Measurements from ENCODE around the gene DENND5B.
A peak's percentile ranks its signal among the peaks of the same experiment; 100 is the strongest.
"Not testable (repeated sequence)": the region's sequence is repeated elsewhere in the genome, so short reads cannot be mapped to it uniquely, and the experiment has no call there.

DENND5B gene

DNA sequence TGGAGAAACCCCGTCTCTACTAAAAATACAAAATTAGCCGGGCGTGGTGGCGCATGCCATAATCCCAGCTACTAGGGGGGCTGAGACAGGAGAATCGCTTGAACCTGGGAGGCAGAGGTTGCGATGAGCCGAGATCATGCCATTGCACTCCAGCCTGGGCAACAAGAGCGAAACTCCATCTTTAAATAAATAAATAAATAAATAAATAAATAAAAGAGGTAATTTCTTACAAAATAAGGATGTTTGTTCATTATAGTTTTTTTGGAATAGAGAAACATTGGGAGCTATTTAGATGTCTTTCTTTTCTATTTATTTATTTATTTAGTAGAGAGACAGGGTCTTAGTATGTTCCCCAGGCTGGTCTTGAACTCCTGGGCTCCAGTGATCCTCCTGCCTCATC, 213.7 kb downstream of the DENND5B start:
- not testable (repeated sequence) for DNase-seq (ENCODE audit: low spot score)

DNA sequence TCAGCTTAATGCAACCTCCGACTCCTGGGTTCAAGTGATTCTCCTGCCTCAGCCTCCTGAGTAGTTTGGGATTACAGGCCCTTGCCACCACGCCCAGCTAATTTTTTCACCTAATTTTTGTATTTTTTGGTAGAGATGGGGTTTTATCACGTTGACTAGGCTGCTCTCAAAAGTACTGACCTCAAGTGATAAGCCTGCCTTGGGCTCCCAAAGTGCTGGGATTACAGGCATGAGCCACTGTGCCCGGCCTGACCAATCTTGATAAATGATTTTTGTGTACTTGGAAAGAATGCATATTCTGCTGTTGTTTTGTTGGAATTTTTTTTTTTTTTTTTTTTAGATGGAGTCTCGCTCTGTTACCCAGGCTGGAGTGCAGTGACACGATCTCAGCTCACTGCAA, 215.5 kb downstream of the DENND5B start:
- not testable (repeated sequence) for DNase-seq (ENCODE audit: low spot score)

DNA sequence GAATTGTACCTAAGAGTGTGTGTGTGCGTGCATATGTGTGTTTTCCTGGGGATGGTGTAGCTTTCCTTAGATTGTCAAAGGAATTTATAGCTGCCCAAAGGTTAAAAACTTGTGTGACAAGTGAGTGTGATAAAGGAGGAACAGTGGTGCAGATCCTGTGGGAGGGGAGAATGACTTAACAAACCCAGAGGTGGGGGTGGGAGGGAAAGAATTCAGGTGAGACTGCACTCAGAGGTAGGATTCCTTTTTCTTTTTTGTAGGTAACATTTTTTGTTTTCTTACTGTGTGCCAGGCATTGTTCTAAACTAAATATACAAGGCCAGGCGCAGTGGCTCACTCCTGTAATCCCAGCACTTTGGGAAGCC, 219.7 kb downstream of the DENND5B start:
- DNase-seq (ENCODE audit: low spot score) = peak; percentile 20

DNA sequence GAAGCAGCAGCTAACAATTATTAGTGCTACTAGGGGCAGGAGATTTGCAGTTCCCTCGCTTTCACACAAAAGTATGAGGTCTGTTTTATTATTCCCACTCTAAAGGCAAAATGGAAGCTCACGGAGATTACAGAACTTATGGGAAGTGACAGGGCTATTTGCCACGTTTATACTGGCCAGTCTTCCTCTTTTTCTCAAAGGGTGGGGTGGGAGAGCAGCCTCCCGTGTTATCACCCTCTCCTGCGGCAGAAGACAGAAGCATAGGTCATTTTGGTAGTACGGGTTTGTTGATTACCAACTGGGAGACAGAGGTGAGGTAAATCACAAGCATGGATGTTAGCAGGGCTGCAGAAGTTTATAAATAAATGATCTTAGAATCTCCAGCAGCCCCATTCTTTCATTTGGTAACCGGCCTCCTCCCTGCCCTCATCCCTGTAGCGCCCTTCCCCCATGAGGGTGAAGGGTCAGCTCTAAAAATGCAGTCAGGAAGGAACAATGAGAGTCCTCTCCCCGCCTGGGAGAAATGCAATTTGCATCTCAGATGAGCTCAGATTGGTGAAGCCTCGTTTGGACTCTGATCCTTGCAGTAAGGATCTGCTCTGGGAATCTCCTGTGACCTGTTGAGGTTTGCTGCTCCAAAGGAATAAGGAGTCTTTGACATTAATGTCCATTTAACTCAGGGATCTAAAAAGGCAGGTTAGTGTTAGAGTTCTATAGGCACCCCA, 220.2 kb downstream of the DENND5B start:
- peak; percentile 33 for DNase-seq (ENCODE audit: low spot score)

DNA sequence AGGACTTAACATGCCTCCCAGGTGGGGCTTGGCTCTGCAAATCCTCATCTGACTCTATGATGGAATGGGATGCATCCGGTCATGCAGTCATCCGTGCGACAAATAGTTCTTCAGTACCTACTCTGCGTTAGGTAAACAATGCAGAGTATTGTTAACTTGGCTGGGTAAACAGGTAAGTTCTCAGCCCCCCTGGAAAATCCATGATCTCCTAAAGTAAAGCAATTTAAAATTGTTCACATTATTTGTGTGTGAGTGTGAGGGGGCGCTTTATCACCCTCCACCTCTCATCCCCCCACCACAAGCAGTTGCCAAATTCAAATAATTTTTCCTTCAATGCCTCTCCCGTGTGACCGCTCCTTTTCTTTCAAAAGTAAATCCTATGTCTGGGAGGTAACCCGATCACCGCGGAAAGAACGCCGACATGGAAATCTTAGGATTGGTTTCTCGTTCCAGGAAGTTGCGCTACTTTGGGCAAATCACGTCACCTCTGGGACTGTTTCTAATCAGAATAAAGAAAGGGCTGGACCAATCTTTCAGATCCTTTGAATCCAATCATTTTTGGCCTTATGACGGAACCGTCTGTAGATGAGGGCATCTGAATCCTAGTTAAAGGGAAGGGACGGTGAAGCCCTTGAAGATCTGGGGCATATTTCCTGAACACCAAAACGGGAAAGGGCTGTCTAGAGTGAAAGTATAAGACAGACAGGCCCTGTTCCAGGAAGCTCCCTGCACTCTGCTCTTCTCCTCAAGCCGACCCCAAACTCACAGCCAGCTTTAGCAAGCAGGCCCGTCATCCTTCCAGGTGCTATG, 221.0 kb downstream of the DENND5B start:
- DNase-seq (ENCODE audit: low spot score) = no peak

DNA sequence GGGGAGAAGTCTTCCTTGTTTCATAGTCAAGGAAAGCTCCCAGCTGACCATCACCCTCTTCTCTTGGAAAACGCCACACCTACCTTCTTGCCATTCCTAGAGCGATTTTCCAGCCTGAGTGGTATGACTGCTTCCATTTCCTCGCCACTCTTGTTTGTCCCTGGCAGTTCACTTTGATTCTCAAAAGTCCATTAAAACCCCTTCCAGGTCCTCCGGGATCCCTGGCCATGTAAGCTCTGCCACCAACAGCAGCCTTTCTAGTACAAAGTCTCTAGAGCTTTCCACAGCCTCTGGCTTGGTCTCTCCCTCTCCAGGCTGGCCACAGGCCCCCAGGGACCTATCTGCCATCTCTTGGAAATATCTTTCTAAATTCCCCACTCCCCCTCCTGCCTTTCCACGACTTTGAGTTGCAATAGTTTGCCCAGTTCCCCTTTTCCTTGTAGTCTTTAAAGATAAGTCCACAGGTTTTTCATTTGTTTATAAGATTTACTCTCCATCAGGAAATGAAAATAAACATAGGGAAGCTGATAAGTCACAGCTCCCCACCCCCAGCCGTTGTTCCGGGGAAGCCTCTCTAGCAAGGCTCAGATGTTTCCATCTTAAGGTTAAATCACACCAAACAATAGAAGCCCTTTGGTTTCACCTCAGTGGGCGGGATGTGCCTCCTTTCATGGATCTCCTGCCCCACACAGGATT, 222.1 kb downstream of the DENND5B start:
- peak; percentile 14 for DNase-seq (ENCODE audit: low spot score)

DNA sequence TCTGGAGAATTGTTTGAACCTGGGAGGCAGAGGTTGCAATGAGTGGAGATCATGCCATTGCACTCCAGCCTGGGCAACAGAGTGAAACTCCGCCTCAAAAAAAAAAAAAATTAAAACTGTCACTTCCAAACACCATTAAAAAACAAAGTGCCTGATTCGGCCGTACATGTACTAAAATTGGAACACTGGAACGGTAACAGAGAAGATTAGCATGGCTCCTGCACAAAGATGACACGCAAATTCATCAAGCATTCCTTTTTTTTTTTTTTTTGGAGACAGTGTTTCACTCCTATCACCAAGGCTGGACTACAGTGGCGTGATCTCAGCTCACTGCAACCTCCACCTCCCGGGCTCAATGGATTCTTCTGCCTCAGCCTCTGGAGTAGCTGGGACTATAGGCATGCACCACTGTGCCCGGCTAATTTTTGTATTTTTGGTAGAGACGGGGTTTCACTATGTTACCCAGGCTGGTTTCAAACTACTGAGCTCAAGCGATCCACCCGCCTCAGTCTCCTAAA, 224.8 kb downstream of the DENND5B start:
- DNase-seq (ENCODE audit: low spot score) = no peak

DNA sequence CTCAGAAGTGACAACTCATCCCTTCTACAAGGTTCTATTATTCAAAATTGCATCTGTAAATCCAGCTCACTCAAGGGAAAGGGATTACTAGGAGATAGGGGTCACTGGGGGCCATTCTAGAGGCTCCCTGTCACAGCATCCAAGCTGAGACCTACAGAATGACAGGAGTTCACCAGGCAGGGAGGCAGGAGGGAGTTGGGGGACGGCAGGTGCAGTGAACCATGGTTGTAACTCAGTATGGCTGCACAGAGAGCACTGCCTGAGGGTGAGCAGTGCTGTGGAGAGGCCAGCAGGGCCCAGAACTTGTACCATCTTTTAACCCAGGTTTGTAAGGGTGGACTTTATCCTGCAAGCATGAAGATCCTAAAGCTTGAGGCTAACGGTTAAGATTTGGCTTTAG, 227.1 kb downstream of the DENND5B start:
- DNase-seq (ENCODE audit: low spot score) = no peak

DNA sequence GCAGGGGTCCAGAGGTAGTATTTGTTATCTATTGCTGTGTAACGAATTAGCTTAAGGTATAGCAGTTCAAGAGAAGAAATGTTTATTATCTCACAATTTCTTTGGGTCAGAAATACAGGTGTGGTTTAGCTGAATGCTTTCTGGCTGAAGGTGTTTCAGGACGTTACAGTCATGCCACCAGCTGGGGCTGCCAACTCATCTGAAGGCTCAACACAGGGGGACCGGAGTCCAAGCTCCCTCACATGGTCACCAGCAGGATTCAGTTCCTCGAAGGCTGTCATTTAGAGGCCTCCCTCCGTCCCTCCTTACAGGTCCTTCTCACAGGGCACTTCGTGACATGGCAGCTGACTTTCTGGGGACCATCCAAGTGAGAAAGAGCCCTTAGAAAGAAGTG, 227.5 kb downstream of the DENND5B start:
- DNase-seq (ENCODE audit: low spot score) = no peak

DNA sequence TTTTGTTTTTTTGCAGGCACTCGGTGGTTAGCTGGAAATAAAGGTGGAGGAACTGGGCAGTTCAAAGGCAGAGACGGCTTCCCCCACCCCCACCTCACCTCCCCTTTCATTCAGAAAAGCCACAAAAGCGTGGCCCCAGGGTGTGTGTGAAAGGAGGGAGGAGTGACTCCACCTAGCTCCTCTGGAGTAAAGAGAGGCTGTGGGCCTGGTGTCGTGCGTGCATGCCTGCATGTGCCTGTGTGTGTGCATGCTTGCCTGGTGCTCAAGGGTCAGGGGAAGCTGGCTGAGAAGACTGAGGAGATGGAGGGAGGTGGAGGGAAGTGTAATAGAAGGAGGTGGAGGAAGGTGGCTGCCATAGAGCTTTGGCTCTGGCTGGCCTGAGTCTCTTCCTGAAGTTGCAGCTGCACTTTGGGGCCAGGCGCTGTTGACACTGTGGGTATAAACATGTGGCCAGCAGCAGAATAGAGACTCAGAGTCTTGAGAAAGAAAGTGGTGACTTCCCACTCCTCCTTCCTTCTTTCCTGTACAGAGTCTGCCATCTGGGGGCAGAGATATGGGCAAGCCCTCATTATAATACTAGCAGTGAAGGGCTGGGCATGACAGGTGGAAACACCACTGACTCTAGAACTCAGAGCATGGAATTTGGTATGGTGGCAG, 228.0 kb downstream of the DENND5B start:
- no peak for DNase-seq (ENCODE audit: low spot score)

DNA sequence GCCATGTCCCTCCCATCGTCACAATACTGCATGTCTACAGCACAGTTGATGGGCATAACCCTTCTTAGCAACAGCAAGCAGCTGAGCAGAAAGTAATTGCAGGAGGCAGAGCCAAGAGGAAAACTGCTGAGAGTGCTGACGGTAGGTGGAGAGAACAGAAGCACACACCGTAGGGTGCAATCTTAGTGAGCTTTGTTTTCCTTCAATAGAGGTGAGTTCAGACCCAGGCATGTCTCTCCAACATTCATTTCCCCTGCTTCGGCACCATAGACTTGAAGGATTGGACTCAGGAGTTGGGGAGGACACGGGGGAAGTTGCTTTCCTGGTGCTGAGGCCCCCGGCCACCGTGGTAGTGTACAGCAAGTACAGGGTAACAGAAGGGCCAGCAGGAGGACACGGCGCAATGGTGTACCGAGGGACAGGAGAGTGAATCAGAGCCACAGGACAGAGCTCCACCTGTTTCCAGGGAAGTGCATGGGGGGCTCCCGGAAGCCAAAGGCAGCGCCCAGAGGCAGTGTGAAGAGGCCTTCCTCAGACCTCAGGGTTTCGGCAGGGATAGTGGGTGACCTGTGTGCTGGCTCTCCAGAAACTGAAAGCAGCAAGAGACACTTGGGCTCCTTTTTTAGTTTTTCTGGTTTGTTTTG, 228.7 kb downstream of the DENND5B start:
- DNase-seq (ENCODE audit: low spot score) = no peak

DNA sequence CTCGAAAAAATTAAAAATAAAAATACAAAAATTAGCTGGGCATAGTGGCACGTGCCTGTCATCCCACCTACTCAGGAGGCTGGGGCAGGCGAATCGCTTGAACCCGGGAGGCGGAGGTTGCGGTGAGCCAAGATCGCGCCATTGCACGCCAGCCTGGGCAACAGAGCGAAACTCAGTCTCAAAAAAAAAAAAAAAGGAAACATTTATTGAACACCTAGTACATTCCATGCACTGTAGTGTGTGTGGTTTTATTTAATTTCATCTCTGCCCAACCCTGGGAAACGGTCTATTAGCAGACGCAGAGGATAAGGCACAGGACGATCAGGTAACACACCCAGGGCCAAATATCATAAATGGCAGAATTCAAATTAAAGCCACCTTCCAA, 229.2 kb downstream of the DENND5B start:
- DNase-seq (ENCODE audit: low spot score) = no peak

DNA sequence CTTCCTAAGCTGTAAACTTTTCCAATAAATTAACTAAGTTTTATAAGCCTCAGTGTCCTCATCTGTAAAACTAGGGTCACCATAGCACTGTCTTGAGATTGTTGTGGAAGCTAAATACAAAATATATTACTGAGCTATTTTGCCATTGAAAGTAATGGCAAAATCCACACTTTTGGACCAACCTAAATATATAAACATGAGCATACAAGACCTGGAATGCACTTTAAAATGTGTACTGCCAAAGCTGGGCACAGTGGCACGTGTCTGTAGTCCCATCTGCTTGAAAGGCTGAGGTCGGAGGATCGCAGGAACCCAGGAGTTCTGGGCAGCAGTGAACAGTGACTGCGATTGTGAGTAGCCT, 235.2 kb downstream of the DENND5B start:
- no peak for DNase-seq (ENCODE audit: low spot score)

DNA sequence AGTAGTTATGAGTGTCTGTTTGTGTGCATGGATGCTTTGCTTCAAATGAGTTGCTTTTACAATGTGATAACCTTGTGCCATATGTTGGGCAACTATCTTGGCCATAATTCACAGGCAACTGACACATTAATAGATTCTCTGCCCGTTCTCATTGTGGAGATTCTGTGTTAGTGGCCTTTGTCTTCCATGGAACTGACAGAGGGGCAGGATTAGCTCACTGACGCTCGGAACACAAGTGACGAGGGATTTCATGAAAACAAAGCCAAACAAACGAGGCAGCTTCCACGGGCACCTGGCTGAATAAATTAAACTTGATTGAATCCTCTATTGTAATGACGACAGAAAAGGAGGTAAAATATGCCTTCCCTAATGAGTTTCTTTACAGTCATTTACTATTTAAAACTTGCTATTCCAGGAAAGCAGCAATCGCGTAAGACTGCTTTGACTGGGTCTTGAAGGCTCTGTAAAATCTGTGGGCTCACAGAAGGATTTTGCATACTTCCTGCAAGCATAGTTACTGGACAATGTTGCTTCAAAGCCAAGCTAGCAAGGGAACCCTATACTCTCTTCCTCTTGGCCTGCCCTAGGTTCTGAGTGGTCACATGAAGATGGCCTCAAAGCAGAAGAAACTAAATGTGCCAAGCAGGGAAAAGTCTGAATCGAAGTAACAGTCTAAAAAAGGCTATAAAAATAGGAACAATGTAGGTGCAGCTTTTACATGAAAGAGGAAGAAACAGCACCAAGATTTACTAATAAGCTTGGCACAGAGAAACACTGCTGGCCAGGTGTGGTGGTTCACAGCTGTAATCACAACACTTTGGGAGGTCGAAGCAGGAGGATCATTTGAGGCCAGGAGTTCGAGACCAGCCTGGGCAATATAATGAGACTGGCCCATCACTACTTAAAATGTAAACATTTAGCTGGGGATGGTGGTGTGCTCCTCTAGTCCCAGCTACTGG, 236.9 kb downstream of the DENND5B start:
- DNase-seq (ENCODE audit: low spot score) = no peak

DNA sequence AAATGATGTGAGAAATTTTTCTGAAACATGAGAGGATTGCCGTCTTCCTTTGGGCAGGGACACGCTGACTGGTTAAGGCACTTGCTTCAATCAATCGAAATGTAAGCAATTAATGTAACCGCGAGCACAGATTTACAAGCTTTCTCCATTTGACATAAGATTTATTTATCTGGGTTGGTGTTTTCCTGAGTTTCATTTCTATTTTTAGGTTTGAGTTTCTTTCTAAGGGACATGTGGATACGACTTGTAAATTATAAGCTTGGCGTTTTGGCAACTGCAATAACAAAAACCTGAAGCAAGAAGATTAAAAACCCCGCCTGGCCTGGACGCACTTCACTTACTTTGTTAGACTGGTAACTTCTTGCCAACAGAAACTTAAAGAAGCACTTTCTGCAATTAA, 244.7 kb downstream of the DENND5B start:
- no peak for DNase-seq (ENCODE audit: low spot score)

DNA sequence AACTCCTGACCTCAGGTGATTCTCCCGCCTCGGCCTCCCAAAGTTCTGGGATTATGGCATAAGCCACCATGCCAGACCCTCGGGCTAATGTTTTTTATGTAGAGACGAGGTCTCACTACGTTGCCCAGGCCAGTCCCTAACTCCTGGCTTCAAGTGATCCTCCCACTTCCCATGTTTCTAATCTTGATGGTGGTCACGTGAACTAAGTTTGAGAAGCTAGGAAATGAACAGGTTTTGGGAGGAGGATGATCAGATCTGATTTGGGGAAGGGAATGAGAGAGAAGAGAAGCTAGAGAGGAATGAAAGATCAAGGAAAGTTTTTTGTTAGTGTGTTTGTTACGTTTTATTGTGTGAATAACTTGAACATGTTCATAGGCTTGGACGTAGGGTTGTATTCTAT, 247.8 kb downstream of the DENND5B start:
- no peak for DNase-seq (ENCODE audit: low spot score)

DNA sequence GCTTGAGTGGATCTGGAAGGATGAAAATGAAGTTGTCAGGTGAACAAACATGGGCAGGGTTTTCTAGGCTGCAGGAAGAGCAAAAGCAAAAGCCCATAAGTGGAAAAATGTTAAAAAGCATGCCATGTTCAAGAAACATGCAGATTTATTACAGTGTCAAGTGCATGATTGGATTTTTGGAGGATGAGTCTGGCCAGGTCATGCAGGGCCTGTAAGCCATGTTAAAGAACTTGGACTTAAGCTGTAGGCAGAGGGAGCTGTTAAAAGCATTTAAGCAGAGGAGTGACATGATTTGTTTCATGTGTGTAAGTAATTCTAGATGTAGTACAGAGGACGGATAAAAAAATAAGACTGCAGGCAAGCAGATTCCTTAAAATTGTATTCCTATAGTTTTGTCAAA, 248.7 kb downstream of the DENND5B start:
- DNase-seq (ENCODE audit: low spot score) = no peak

DNA sequence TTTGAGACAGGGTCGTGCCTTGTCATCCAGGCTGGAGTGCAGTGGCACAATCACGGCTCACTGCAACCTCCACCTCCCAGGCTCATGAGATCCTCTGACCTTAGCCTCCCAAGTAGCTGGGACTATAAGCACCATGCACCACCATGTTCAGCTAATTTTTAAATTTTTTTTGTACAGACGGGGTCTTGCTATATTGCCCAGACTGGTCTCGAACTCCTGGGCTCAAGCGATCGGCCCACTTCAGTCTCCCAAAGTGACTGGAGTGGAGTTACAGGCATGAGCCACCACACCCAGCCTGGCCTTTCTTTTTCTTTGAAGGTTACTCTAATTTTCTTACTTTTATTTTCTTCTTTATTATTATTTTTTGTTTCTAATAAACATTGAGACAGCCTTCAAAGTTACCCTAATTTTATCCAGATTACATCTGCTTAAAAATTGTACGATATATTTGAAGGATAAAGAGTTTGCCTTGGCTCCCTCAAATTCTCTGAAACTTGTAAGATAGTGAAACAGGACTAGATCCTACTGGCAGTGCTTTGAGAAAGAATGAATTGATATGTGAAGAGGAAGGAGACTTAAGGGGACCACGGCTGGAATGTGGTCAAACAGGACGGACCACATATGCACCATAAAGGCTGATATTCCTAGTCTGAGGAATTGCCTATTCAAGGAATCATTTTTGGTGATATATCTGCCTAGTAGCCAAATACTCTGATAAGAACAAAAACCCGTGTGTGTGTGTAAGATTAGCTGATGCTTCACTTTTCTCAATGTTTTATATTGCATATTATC, 250.9 kb downstream of the DENND5B start:
- no peak for DNase-seq (ENCODE audit: low spot score)

DNA sequence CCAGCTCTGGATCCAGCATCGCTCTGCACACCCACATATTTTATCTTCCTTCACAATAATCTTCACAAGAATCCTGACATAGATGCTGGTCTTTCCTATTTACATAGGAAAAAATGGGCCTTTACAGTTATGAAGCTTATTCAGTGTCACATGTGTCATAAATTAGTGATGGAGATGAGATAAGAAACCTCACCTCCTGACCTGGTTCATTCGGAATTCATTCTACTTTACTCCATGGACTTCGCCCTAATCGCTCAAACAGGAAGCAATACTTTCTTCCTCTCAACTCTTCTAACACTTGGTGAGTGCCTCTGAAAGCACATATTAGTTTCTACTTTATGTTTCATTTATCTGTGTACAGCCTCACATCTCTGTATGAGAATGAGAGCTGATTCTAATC, 253.0 kb downstream of the DENND5B start:
- no peak for DNase-seq (ENCODE audit: low spot score)
